Neural cell (in vitro differentiated cells): Measurements from ENCODE around the gene PIK3R4. TPM values are rescaled to one million over a fixed set of nuclear protein-coding genes. Genes with fewer than 3 reads are reported as not detected.

Experiments used
- H2AFZ ChIP-seq: fragments of 200-600, 300-800 bp; sonication (generic), shearing (Covaris generic); 2 replicates; pipeline ENCODE4 v1.6.0; 2014; ENCODE audit warnings: low read depth, mild to moderate bottlenecking, antibody characterized with exemption, low read length, moderate library complexity
- H3F3A ChIP-seq: fragments of 200-600 bp; shearing (Covaris generic); 2 replicates; pipeline ENCODE4 v1.6.1; 2016; ENCODE audit warnings: mild to moderate bottlenecking, moderate library complexity, mixed read lengths, antibody characterized with exemption, low read length; ENCODE audit not compliant: insufficient read depth, poor library complexity, severe bottlenecking
- H3K27ac ChIP-seq: fragments of 200-600, 300-800 bp; sonication (generic), shearing (Covaris generic); 2 replicates; pipeline ENCODE4 v1.5.1; 2014; ENCODE audit warnings: mild to moderate bottlenecking, low read length, moderate library complexity
- H3K27me3 ChIP-seq: fragments of 300-800, 200-600 bp; sonication (generic), shearing (Covaris generic); 2 replicates; pipeline ENCODE4 v1.6.0; 2014; ENCODE audit warnings: mild to moderate bottlenecking, low read depth, low read length, moderate library complexity; ENCODE audit not compliant: insufficient read depth
- H3K36me3 ChIP-seq: fragments of 300-800, 200-600 bp; sonication (generic), shearing (Covaris generic); 2 replicates; pipeline ENCODE4 v1.5.1; 2014; ENCODE audit warnings: mild to moderate bottlenecking, antibody characterized with exemption, low read length, moderate library complexity; ENCODE audit not compliant: insufficient read depth
- H3K4me2 ChIP-seq: fragments of 300-800, 200-600 bp; sonication (generic), shearing (Covaris generic); 2 replicates; pipeline ENCODE4 v1.6.0; 2014; ENCODE audit warnings: mild to moderate bottlenecking, low read length
- H3K4me3 ChIP-seq: fragments of 300-800, 200-600 bp; sonication (generic), shearing (Covaris generic); 2 replicates; pipeline ENCODE4 v1.5.1; 2014; ENCODE audit warnings: mild to moderate bottlenecking, low read length, moderate library complexity
- H3K79me2 ChIP-seq: fragments of 200-600 bp; shearing (Covaris generic); replicated peaks from 2 replicates; pipeline ENCODE4 v1.6.0; 2014; ENCODE audit warnings: mild to moderate bottlenecking, low read length, moderate library complexity; ENCODE audit not compliant: insufficient read depth
- H3K9ac ChIP-seq: fragments of 300-800, 200-600 bp; sonication (generic), shearing (Covaris generic); 2 replicates; pipeline ENCODE4 v1.6.1; 2016; ENCODE audit warnings: mild to moderate bottlenecking, low read length, mixed read lengths
- H3K9me2 ChIP-seq: fragments of 200-600 bp; shearing (Covaris generic); 2 replicates; pipeline ENCODE4 v1.6.1; 2016; ENCODE audit warnings: mild to moderate bottlenecking, low read length, mixed read lengths; ENCODE audit not compliant: insufficient read depth
- H3K9me3 ChIP-seq: fragments of 200-600, 300-800 bp; sonication (generic), shearing (Covaris generic); 2 replicates; pipeline ENCODE4 v1.6.1; 2016; ENCODE audit warnings: mild to moderate bottlenecking, mixed run types, low read length, moderate library complexity, mixed read lengths
- H4K20me1 ChIP-seq: fragments of 200-600 bp; shearing (Covaris generic); 2 replicates; pipeline ENCODE4 v1.6.1; 2016; ENCODE audit warnings: mild to moderate bottlenecking, mixed run types; ENCODE audit not compliant: insufficient read depth
- CTCF ChIP-seq: fragments of 450-650 bp; IDR thresholded peaks from 2 replicates; pipeline ENCODE4 v1.5.1; 2014; ENCODE audit warnings: antibody characterized with exemption, mild to moderate bottlenecking, moderate library complexity; ENCODE audit not compliant: poor library complexity, severe bottlenecking
- EP300 ChIP-seq: fragments of 450-650 bp; conservative IDR thresholded peaks from 2 replicates; pipeline ENCODE4 v1.6.1; 2014; ENCODE audit warnings: antibody characterized with exemption, mild to moderate bottlenecking, moderate library complexity; ENCODE audit not compliant: poor library complexity, severe bottlenecking
- EZH2 ChIP-seq: fragments of 200-600, 300-800 bp; shearing (Covaris generic), sonication (generic); IDR thresholded peaks from 2 replicates; pipeline ENCODE4 v1.6.1; 2014; ENCODE audit warnings: antibody characterized with exemption, low read length, borderline replicate concordance, mild to moderate bottlenecking; ENCODE audit not compliant: insufficient read depth, poor library complexity, severe bottlenecking
- MXI1 ChIP-seq: fragments of 450-650 bp; conservative IDR thresholded peaks from 2 replicates; pipeline ENCODE4 v1.6.1; 2014; ENCODE audit warnings: antibody characterized with exemption, mild to moderate bottlenecking; ENCODE audit not compliant: poor library complexity, severe bottlenecking
- POLR2AphosphoS5 ChIP-seq: IDR thresholded peaks from 2 replicates; pipeline ENCODE4 v1.6.1; 2012
- RAD21 ChIP-seq: fragments of 450-650 bp; conservative IDR thresholded peaks from 2 replicates; pipeline ENCODE4 v1.6.1; 2014; ENCODE audit warnings: antibody characterized with exemption, mild to moderate bottlenecking, moderate library complexity
- REST ChIP-seq: IDR thresholded peaks from 2 replicates; pipeline ENCODE4 v1.6.1; 2012; ENCODE audit warnings: borderline replicate concordance
- SMC3 ChIP-seq: fragments of 450-650 bp; conservative IDR thresholded peaks from 2 replicates; pipeline ENCODE4 v1.6.1; 2014; ENCODE audit warnings: antibody characterized with exemption, mild to moderate bottlenecking, moderate library complexity; ENCODE audit not compliant: poor library complexity
- TAF1 ChIP-seq: IDR thresholded peaks from 2 replicates; pipeline ENCODE4 v1.6.1; 2012; ENCODE audit warnings: low read depth
- polyA plus RNA-seq: library from polyadenylated mRNA; depleted of rRNA; stranded (reverse); fragments of >200 nt; gene quantifications from 2 replicates; pipeline ENCODE4 v1.2.3, GENCODE V29; 2014

PIK3R4 gene
- polyA plus RNA-seq, 1 donor from 2014 or later, result 18.3 TPM

- Histone ChIP-seq H3K4me3 (no peak overlapping the region), H3K9me2 (no peaks in the 10 kb centered on the region), H3K27ac (no peak overlapping the region), H3K9me3 (no peaks in the 10 kb centered on the region), H3K9ac (no peak overlapping the region), H3K36me3 (peaks cover 8% of the 10 kb centered on the region), H3F3A (no peaks in the 10 kb centered on the region), H4K20me1 (no peaks in the 10 kb centered on the region), H3K27me3 (no peaks in the 10 kb centered on the region), H3K79me2 (no peaks in the 10 kb centered on the region), H3K4me2 (no peak overlapping the region), H2AFZ (no peak overlapping the region)
- TF ChIP-seq REST, result no peak
- TF ChIP-seq MXI1, result no peak
- no peak for TF ChIP-seq RAD21
- TF ChIP-seq EP300, result no peak
- no peak for TF ChIP-seq TAF1
These were observed 31.0 kb downstream of the PIK3R4 start for GRCh38 chr3:130715616-130716015.

DNA sequence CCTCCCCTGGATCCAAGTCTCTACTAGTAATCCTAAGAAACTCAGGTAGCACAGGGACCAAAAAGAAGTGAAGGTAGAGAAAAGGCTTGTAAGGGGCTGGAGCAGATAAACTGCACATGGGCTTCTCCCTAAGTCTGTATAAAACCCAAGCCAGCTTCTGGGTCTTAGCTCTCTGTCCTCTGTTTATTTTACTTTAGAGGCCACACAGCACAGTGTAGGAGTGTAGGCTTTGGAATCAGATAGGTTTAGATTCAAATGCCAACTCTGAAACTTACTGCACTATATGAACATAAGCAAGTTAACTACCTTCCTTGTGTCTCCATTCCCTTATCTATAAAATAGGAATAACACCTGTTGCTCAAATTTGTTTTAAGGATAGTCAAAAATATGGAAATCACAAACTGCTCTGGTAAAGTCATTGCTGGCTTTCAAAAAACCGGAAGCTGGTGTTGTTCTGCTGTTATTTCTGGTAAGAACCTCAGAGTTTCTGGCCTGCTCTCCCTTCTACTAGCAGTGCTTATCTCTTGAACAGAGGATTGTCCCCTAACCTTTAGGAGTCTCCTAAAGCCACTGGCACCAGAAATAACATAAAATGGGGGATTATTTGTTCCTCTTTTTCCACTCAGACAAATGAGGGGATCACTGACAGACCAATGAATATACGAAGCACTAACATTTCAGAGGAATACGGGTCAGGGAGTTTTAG, 33.8 kb downstream of the PIK3R4 start:
- Histone ChIP-seq H2AFZ (no peak overlapping the region), H3K27ac (no peak overlapping the region), H3K27me3 (no peaks in the 10 kb centered on the region), H3K9me2 (no peaks in the 10 kb centered on the region), H3K4me2 (no peak overlapping the region), H4K20me1 (no peaks in the 10 kb centered on the region), H3K9ac (no peak overlapping the region), H3K36me3 (peaks cover 8% of the 10 kb centered on the region), H3F3A (no peaks in the 10 kb centered on the region), H3K9me3 (no peaks in the 10 kb centered on the region), H3K79me2 (no peaks in the 10 kb centered on the region), H3K4me3 (no peak overlapping the region)
- no peak for TF ChIP-seq REST
- TF ChIP-seq POLR2AphosphoS5, result no peak
- no peak for TF ChIP-seq RAD21
- no peak for TF ChIP-seq TAF1
- no peak for TF ChIP-seq MXI1
- no peak for TF ChIP-seq EZH2
- no peak for TF ChIP-seq CTCF
- no peak for TF ChIP-seq SMC3
- no peak for TF ChIP-seq EP300
